GM18867 (cell line): ENCODE measurements around the gene WRAP73.
A peak's percentile ranks its signal among the peaks of the same experiment; 100 is the strongest.

ENCODE experiments used
- ATAC-seq: cut with Tn5 transposase; IDR thresholded peaks from one replicate; pipeline ENCODE4 v1.9.1; 2021; ENCODE audit warnings: mild to moderate bottlenecking, moderate library complexity; ENCODE audit not compliant: unreplicated experiment

WRAP73 gene

GRCh38 chr1:3681898-3682806 is 32.2 kb upstream of the WRAP73 start:
- no peak for ATAC-seq

GRCh38 chr1:3681231-3681897 is 31.5 kb upstream of the WRAP73 start:
- ATAC-seq, result no peak

- no peak for ATAC-seq
These were observed 30.8 kb upstream of the WRAP73 start for GRCh38 chr1:3680488-3681230.

GRCh38 chr1:3679799-3680453 is 30.0 kb upstream of the WRAP73 start:
- no peak for ATAC-seq

GRCh38 chr1:3679098-3679555 is 29.2 kb upstream of the WRAP73 start:
- ATAC-seq, result no peak

- ATAC-seq, result no peak
These were observed 28.6 kb upstream of the WRAP73 start for GRCh38 chr1:3678361-3679097.

- peak; percentile 2 for ATAC-seq
These were observed 27.6 kb upstream of the WRAP73 start for GRCh38 chr1:3677484-3677883.

GRCh38 chr1:3676581-3677470 is 26.9 kb upstream of the WRAP73 start:
- peak; percentile 56 for ATAC-seq

GRCh38 chr1:3675436-3675835 is 25.5 kb upstream of the WRAP73 start:
- no peak for ATAC-seq

- peak; percentile 4 for ATAC-seq
These were observed 24.5 kb upstream of the WRAP73 start for GRCh38 chr1:3674100-3675094.

GRCh38 chr1:3673381-3674099 is 23.6 kb upstream of the WRAP73 start:
- ATAC-seq, result peak; percentile 28

GRCh38 chr1:3672971-3673361 is 23.1 kb upstream of the WRAP73 start:
- no peak for ATAC-seq

- ATAC-seq, result no peak
These were observed 22.5 kb upstream of the WRAP73 start for GRCh38 chr1:3672231-3672970.

GRCh38 chr1:3671371-3672180 is 21.7 kb upstream of the WRAP73 start:
- no peak for ATAC-seq

GRCh38 chr1:3670823-3671265 is 20.9 kb upstream of the WRAP73 start:
- no peak for ATAC-seq

- ATAC-seq, result no peak
These were observed 20.1 kb upstream of the WRAP73 start for GRCh38 chr1:3669971-3670431.
